GM23248 (cell line): Measurements from ENCODE around the gene ITGB6. TPM values are rescaled to one million over a fixed set of nuclear protein-coding genes. Genes with fewer than 3 reads are reported as not detected.

Experiments used
- DNase-seq: peaks from one replicate; pipeline ENCODE4 v3.0.0-alpha.2; 2015
- H2AFZ ChIP-seq: fragments of 200-600 bp; sonication (generic); 2 replicates; pipeline ENCODE4 v1.6.1; 2016; ENCODE audit warnings: antibody characterized with exemption
- H3F3A ChIP-seq: fragments of 200-600 bp; sonication (generic); 2 replicates; pipeline ENCODE4 v1.6.1; 2016; ENCODE audit warnings: mild to moderate bottlenecking, antibody characterized with exemption, mixed run types; ENCODE audit not compliant: insufficient read depth
- H3K27ac ChIP-seq: fragments of 200-600 bp; sonication (generic); 2 replicates; pipeline ENCODE4 v1.5.1; 2016; ENCODE audit warnings: mild to moderate bottlenecking
- H3K27me3 ChIP-seq: fragments of 200-600 bp; sonication (generic); replicated peaks from 2 replicates; pipeline ENCODE4 v1.6.1; 2016; ENCODE audit warnings: mild to moderate bottlenecking; ENCODE audit not compliant: insufficient read depth
- H3K36me3 ChIP-seq: fragments of 200-600 bp; sonication (generic); 2 replicates; pipeline ENCODE4 v1.6.1; 2016; ENCODE audit warnings: low read depth, mild to moderate bottlenecking
- H3K4me1 ChIP-seq: fragments of 200-600 bp; sonication (generic); 2 replicates; pipeline ENCODE4 v1.6.1; 2016; ENCODE audit warnings: mild to moderate bottlenecking; ENCODE audit not compliant: insufficient read depth
- H3K4me2 ChIP-seq: fragments of 200-600 bp; sonication (generic); one replicate; pipeline ENCODE4 v1.6.1; 2016; ENCODE audit warnings: mild to moderate bottlenecking; ENCODE audit not compliant: unreplicated experiment
- H3K4me3 ChIP-seq: fragments of 200-600 bp; sonication (generic); 2 replicates; pipeline ENCODE4 v1.5.1; 2016; ENCODE audit warnings: mild to moderate bottlenecking
- H3K79me2 ChIP-seq: fragments of 200-600 bp; sonication (generic); 2 replicates; pipeline ENCODE4 v1.6.1; 2016; ENCODE audit warnings: mild to moderate bottlenecking; ENCODE audit not compliant: insufficient read depth
- H3K9ac ChIP-seq: fragments of 200-600 bp; sonication (generic); 2 replicates; pipeline ENCODE4 v1.6.1; 2016; ENCODE audit warnings: mild to moderate bottlenecking
- H3K9me2 ChIP-seq: fragments of 200-600 bp; sonication (generic); 2 replicates; pipeline ENCODE4 v1.6.1; 2016; ENCODE audit warnings: mixed run types, mild to moderate bottlenecking, moderate library complexity; ENCODE audit not compliant: insufficient read depth
- H3K9me3 ChIP-seq: fragments of 200-600 bp; sonication (generic); one replicate; pipeline ENCODE4 v1.6.1; 2017; ENCODE audit warnings: low read depth
- H4K20me1 ChIP-seq: fragments of 200-600 bp; sonication (generic); 2 replicates; pipeline ENCODE4 v1.6.0; 2016; ENCODE audit not compliant: insufficient read depth
- EZH2 ChIP-seq: fragments of 200-600 bp; sonication (generic); IDR thresholded peaks from 2 replicates; pipeline ENCODE4 v1.6.1; 2018; ENCODE audit warnings: antibody characterized with exemption, mild to moderate bottlenecking; ENCODE audit not compliant: insufficient read depth, poor library complexity, severe bottlenecking
- EZH2phosphoT487 ChIP-seq: fragments of 200-600 bp; sonication (generic); IDR thresholded peaks from 2 replicates; pipeline ENCODE4 v1.6.1; 2018; ENCODE audit warnings: antibody characterized with exemption, moderate library complexity, mild to moderate bottlenecking, low read depth; ENCODE audit not compliant: insufficient read depth
- WGBS, 2 experiments: methylation state at CpG; one replicate each; pipeline ENCODE4 v1.1.6; 2015 to 2017; ENCODE audit warnings: low lambda C conversion rate in 2 of 2, low coverage in 1 of 2; ENCODE audit errors: missing lambda C conversion rate in 2 of 2; 5-methylcytosine and 5-hydroxymethylcytosine counted together
- in situ Hi-C: fragments of 300-500 bp; cut with MboI; formaldehyde crosslinking; loops from 2 replicates; pipeline ENCODE4 v1.15.0; 2020
- polyA plus RNA-seq: library from polyadenylated mRNA; unstranded; fragments of >200 nt; fragmentation: Nextera tagmentation; extraction: Ambion mirVana; gene quantifications from 2 replicates; pipeline ENCODE4 v1.2.1, GENCODE V29; 2016
- total RNA-seq: library from RNA; depleted of rRNA; stranded (reverse); fragments of >200 nt; shearing (Covaris generic); gene quantifications from 2 replicates; pipeline ENCODE4 v1.2.3, GENCODE V29; 2014

ITGB6 gene
- total and polyA plus RNA-seq, 2 experiments from 2014 or later, result 0.05 TPM; not detected in 1

- in situ Hi-C loops, result no loop called here
- TF ChIP-seq EZH2 (no peak), EZH2phosphoT487 (no peak)
These were observed 5.4 kb upstream of the ITGB6 start for GRCh38 chr2:160205505-160205904.

GRCh38 chr2:160203422-160203821, 3.4 kb upstream of the ITGB6 start:
- Histone ChIP-seq H3K9ac (no peak overlapping the region), H3K4me1 (peaks cover 34% of the 10 kb centered on the region), H3K36me3 (no peaks in the 10 kb centered on the region), H3K27ac (no peak overlapping the region), H3F3A (peaks cover 40% of the 10 kb centered on the region), H3K4me2 (no peak overlapping the region), H2AFZ (no peak overlapping the region), H3K4me3 (no peak overlapping the region), H3K27me3 (no peaks in the 10 kb centered on the region), H4K20me1 (no peaks in the 10 kb centered on the region), H3K79me2 (no peaks in the 10 kb centered on the region), H3K9me2 (no peaks in the 10 kb centered on the region), H3K9me3 (no peaks in the 10 kb centered on the region)
- TF ChIP-seq EZH2, result no peak
- no peak for TF ChIP-seq EZH2phosphoT487
- in situ Hi-C loops, result no loop called here
- 56 to 60% methylated on average over 3 of the region's 3 CpGs for WGBS, 2 experiments
- DNase-seq, result no peak

More at GRCh38 chr2:160205505-160205904, 5.4 kb upstream of the ITGB6 start:
- Histone ChIP-seq H3K4me1 (peaks cover 55% of the 10 kb centered on the region), H2AFZ (peak overlapping the region; percentile 70), H3K27me3 (no peaks in the 10 kb centered on the region), H3K4me2 (peak overlapping the region; percentile 54), H3K4me3 (no peak overlapping the region), H3K9me2 (no peaks in the 10 kb centered on the region), H3K79me2 (no peaks in the 10 kb centered on the region), H4K20me1 (no peaks in the 10 kb centered on the region), H3K9ac (peak overlapping the region; percentile 69), H3K36me3 (no peaks in the 10 kb centered on the region), H3K9me3 (no peaks in the 10 kb centered on the region), H3K27ac (peak overlapping the region; percentile 86), H3F3A (peaks cover 61% of the 10 kb centered on the region)
- 9 to 14% methylated on average over 7 of the region's 7 CpGs for WGBS, 2 experiments
- DNase-seq, result peak; percentile 98

GRCh38 chr2:160203007-160203406, 2.9 kb upstream of the ITGB6 start:
- H3K4me3 ChIP-seq, result no peak overlapping the region
- H3K4me2 ChIP-seq, result no peak overlapping the region
- peaks cover 32% of the 10 kb centered on the region for H3K4me1 ChIP-seq
- no peaks in the 10 kb centered on the region for H4K20me1 ChIP-seq
- no peak overlapping the region for H2AFZ ChIP-seq
- H3K79me2 ChIP-seq, result no peaks in the 10 kb centered on the region
- in situ Hi-C loops, result no loop called here
- TF ChIP-seq EZH2, result no peak
- no peak for TF ChIP-seq EZH2phosphoT487
- no peak overlapping the region for H3K9ac ChIP-seq
- no peaks in the 10 kb centered on the region for H3K9me3 ChIP-seq
- no peaks in the 10 kb centered on the region for H3K9me2 ChIP-seq
- H3K27me3 ChIP-seq, result no peaks in the 10 kb centered on the region
- H3F3A ChIP-seq, result peaks cover 38% of the 10 kb centered on the region
- no peak overlapping the region for H3K27ac ChIP-seq
- 100% methylated on average over 1 of the region's 1 CpG for WGBS, 2 experiments
- no peak for DNase-seq
- no peaks in the 10 kb centered on the region for H3K36me3 ChIP-seq

GRCh38 chr2:160201849-160202539, 1.9 kb upstream of the ITGB6 start:
- Histone ChIP-seq H3K4me3 (no peak overlapping the region), H3F3A (peaks cover 28% of the 10 kb centered on the region), H2AFZ (no peak overlapping the region), H3K9me2 (no peaks in the 10 kb centered on the region), H3K27me3 (no peaks in the 10 kb centered on the region), H3K9me3 (no peaks in the 10 kb centered on the region), H3K9ac (no peak overlapping the region), H4K20me1 (no peaks in the 10 kb centered on the region), H3K27ac (no peak overlapping the region), H3K4me1 (peaks cover 22% of the 10 kb centered on the region), H3K79me2 (no peaks in the 10 kb centered on the region), H3K4me2 (no peak overlapping the region), H3K36me3 (no peaks in the 10 kb centered on the region)
- WGBS, 2 experiments, result 96 to 97% methylated on average over 2 of the region's 2 CpGs
- in situ Hi-C loops, result no loop called here
- no peak for DNase-seq
- TF ChIP-seq EZH2phosphoT487, result no peak
- no peak for TF ChIP-seq EZH2
